Smooth muscle cell (in vitro differentiated cells): ENCODE measurements around the gene PTPRQ. TPM values are rescaled to one million over a fixed set of nuclear protein-coding genes. Genes with fewer than 3 reads are reported as not detected.

Experiments
- DNase-seq: peaks from one replicate; lab custom pipeline; 2025; ENCODE audit not compliant: unreplicated experiment; lab: John Stamatoyannopoulos, UW
- H2AFZ ChIP-seq: fragments of 200-600 bp; sonication (generic); 2 replicates; pipeline ENCODE4 v1.6.0; 2016; ENCODE audit warnings: antibody characterized with exemption, low read depth, mild to moderate bottlenecking
- H3F3A ChIP-seq: fragments of 200-600 bp; sonication (generic); 2 replicates; pipeline ENCODE4 v1.6.0; 2017; ENCODE audit warnings: antibody characterized with exemption, low read depth
- H3K27ac ChIP-seq: fragments of 200-600 bp; sonication (generic); 2 replicates; pipeline ENCODE4 v1.5.1; 2016; ENCODE audit warnings: low read depth, mild to moderate bottlenecking
- H3K27me3 ChIP-seq: fragments of 200-600 bp; sonication (generic); 2 replicates; pipeline ENCODE4 v1.6.1; 2016; ENCODE audit warnings: low read depth, mild to moderate bottlenecking
- H3K36me3 ChIP-seq: fragments of 200-600 bp; sonication (generic); 2 replicates; pipeline ENCODE4 v1.5.1; 2016; ENCODE audit warnings: low read depth
- H3K4me1 ChIP-seq: fragments of 200-600 bp; sonication (generic); 2 replicates; pipeline ENCODE4 v1.5.1; 2016; ENCODE audit warnings: low read depth
- H3K4me2 ChIP-seq: fragments of 200-600 bp; sonication (generic); 2 replicates; pipeline ENCODE4 v1.6.0; 2016; ENCODE audit warnings: mild to moderate bottlenecking
- H3K4me3 ChIP-seq: fragments of 200-600 bp; sonication (generic); 2 replicates; pipeline ENCODE4 v1.5.1; 2016; ENCODE audit warnings: mild to moderate bottlenecking
- H3K79me2 ChIP-seq: fragments of 200-600 bp; sonication (generic); 2 replicates; pipeline ENCODE4 v1.6.0; 2016; ENCODE audit warnings: low read depth, mild to moderate bottlenecking
- H3K9ac ChIP-seq: fragments of 200-600 bp; sonication (generic); 2 replicates; pipeline ENCODE4 v1.6.0; 2016; ENCODE audit warnings: low read depth
- H3K9me3 ChIP-seq: fragments of 200-600 bp; sonication (generic); replicated peaks from 2 replicates; pipeline ENCODE4 v1.5.1; 2016; ENCODE audit warnings: low read depth
- H4K20me1 ChIP-seq: fragments of 200-600 bp; sonication (generic); 2 replicates; pipeline ENCODE4 v1.6.0; 2016; ENCODE audit warnings: low read depth
- CTCF ChIP-seq: fragments of 200-600 bp; sonication (generic); IDR thresholded peaks from 2 replicates; pipeline ENCODE4 v1.5.1; 2017; ENCODE audit warnings: borderline replicate concordance, mild to moderate bottlenecking, antibody characterized with exemption; ENCODE audit not compliant: insufficient read depth, poor library complexity, severe bottlenecking
- WGBS: methylation state at CpG from one replicate; pipeline ENCODE4 v1.1.7; 2016; ENCODE audit warnings: low lambda C conversion rate; 5-methylcytosine and 5-hydroxymethylcytosine counted together
- polyA plus RNA-seq: library from polyadenylated mRNA; unstranded; fragments of >200 nt; fragmentation: Nextera tagmentation; extraction: Ambion mirVana; gene quantifications from 2 replicates; pipeline ENCODE4 v1.2.1, GENCODE V29; 2016
- total RNA-seq: library from RNA; depleted of rRNA; stranded (reverse); fragments of >200 nt; gene quantifications from 2 replicates; pipeline ENCODE4 v1.2.3, GENCODE V29; 2014

PTPRQ gene
- total RNA-seq (0.04 TPM in 2 replicates), polyA plus RNA-seq (not detected in 2 replicates)

GRCh38 chr12:80443974-80444666 lies at the start of gene PTPRQ:
Gene PTPRQ (plus strand): TSS chr12:80444235. CDS start chr12:80444346, 111 bp downstream.
- TF ChIP-seq CTCF, result no peak
- 80% methylated on average over 4 of the region's 4 CpGs for WGBS
- Histone ChIP-seq H3K79me2 (no peaks in the 10 kb centered on the region), H2AFZ (no peak within 1 kb of the TSS), H3K4me2 (no peak within 1 kb of the TSS), H4K20me1 (no peaks in the 10 kb centered on the region), H3K36me3 (no peaks in the 10 kb centered on the region), H3K4me3 (no peak within 1 kb of the TSS), H3K4me1 (no peaks in the 10 kb centered on the region), H3K27ac (no peak within 1 kb of the TSS), H3K9me3 (no peaks in the 10 kb centered on the region), H3F3A (no peaks in the 10 kb centered on the region), H3K27me3 (no peaks in the 10 kb centered on the region), H3K9ac (no peak within 1 kb of the TSS)
- no peak for DNase-seq

- TF ChIP-seq CTCF, result no peak
- Histone ChIP-seq H3K9me3 (no peaks in the 10 kb centered on the region), H3K4me3 (no peak overlapping the region)
Observed at GRCh38 chr12:80400571-80400991, 43.5 kb upstream of the PTPRQ start.

GRCh38 chr12:80401191-80401590 lies 42.8 kb upstream of the PTPRQ start:
- Histone ChIP-seq H3K36me3 (no peaks in the 10 kb centered on the region), H3K4me3 (no peak overlapping the region)

More at GRCh38 chr12:80400571-80400991, 43.5 kb upstream of the PTPRQ start:
- WGBS, result 83% methylated on average over 20 of the region's 20 CpGs
- no peak for DNase-seq
- Histone ChIP-seq H3K9ac (no peak overlapping the region), H4K20me1 (no peaks in the 10 kb centered on the region), H3K79me2 (no peaks in the 10 kb centered on the region), H3K4me2 (no peak overlapping the region), H3K4me1 (no peaks in the 10 kb centered on the region), H3F3A (no peaks in the 10 kb centered on the region), H3K27me3 (no peaks in the 10 kb centered on the region), H3K27ac (no peak overlapping the region), H2AFZ (no peak overlapping the region), H3K36me3 (no peaks in the 10 kb centered on the region)

More at GRCh38 chr12:80401191-80401590, 42.8 kb upstream of the PTPRQ start:
- no peak overlapping the region for H3K27ac ChIP-seq
- no peaks in the 10 kb centered on the region for H3K4me1 ChIP-seq
- DNase-seq, result no peak
- no peak overlapping the region for H2AFZ ChIP-seq
- no peak overlapping the region for H3K9ac ChIP-seq
- H3K27me3 ChIP-seq, result no peaks in the 10 kb centered on the region
- H3K79me2 ChIP-seq, result no peaks in the 10 kb centered on the region
- no peak for TF ChIP-seq CTCF
- no peaks in the 10 kb centered on the region for H3F3A ChIP-seq
- no peak overlapping the region for H3K4me2 ChIP-seq
- 84% methylated on average over 3 of the region's 3 CpGs for WGBS
- H3K9me3 ChIP-seq, result no peaks in the 10 kb centered on the region
- H4K20me1 ChIP-seq, result no peaks in the 10 kb centered on the region
